Measurements from ENCODE around the gene CPB2.

Gene CPB2

GRCh38 chr13:46126552-46127357 is 21.9 kb upstream of the CPB2 start:
- peak; percentile 58 for DNase-seq

- no peak for DNase-seq
Observed at GRCh38 chr13:46126056-46126455, 21.2 kb upstream of the CPB2 start.

- DNase-seq, result no peak
Observed at GRCh38 chr13:46124967-46125933, 20.4 kb upstream of the CPB2 start.

GRCh38 chr13:46124531-46124966 is 19.7 kb upstream of the CPB2 start:
- DNase-seq, result no peak

- DNase-seq, result no peak
Observed at GRCh38 chr13:46122304-46122703, 17.5 kb upstream of the CPB2 start.

GRCh38 chr13:46121597-46122163 is 16.8 kb upstream of the CPB2 start:
- DNase-seq, result no peak

- DNase-seq, result no peak
Observed at GRCh38 chr13:46121033-46121432, 16.2 kb upstream of the CPB2 start.

GRCh38 chr13:46119883-46120614 is 15.2 kb upstream of the CPB2 start:
- peak; percentile 3 for DNase-seq

GRCh38 chr13:46116653-46117502 is 12.0 kb upstream of the CPB2 start:
- no peak for DNase-seq

- no peak for DNase-seq
Observed at GRCh38 chr13:46114613-46115012, 9.8 kb upstream of the CPB2 start.

GRCh38 chr13:46113596-46113995 is 8.8 kb upstream of the CPB2 start:
- DNase-seq, result no peak

GRCh38 chr13:46111151-46111550 is 6.3 kb upstream of the CPB2 start:
- DNase-seq, result no peak

GRCh38 chr13:46109451-46109850 is 4.6 kb upstream of the CPB2 start:
- DNase-seq, result no peak

- DNase-seq, result no peak
Observed at GRCh38 chr13:46106839-46107371, 2.1 kb upstream of the CPB2 start.

- no peak for DNase-seq
Observed at GRCh38 chr13:46103037-46103436, 1.8 kb downstream of the CPB2 start.

- DNase-seq, result no peak
Observed at GRCh38 chr13:46102255-46102605, 2.6 kb downstream of the CPB2 start.

- DNase-seq, result no peak
Observed at GRCh38 chr13:46101484-46102254, 3.2 kb downstream of the CPB2 start.

- no peak for DNase-seq
Observed at GRCh38 chr13:46101002-46101401, 3.8 kb downstream of the CPB2 start.

GRCh38 chr13:46100191-46100815 is 4.5 kb downstream of the CPB2 start:
- DNase-seq, result no peak

GRCh38 chr13:46097663-46098062 is 7.2 kb downstream of the CPB2 start:
- no peak for DNase-seq
